ENCODE measurements around the gene CFAP61.
A peak's percentile ranks its signal among the peaks of the same experiment; 100 is the strongest.
"Not testable (repeated sequence)": the region's sequence is repeated elsewhere in the genome, so short reads cannot be mapped to it uniquely, and the experiment has no call there.

Gene CFAP61

DNA sequence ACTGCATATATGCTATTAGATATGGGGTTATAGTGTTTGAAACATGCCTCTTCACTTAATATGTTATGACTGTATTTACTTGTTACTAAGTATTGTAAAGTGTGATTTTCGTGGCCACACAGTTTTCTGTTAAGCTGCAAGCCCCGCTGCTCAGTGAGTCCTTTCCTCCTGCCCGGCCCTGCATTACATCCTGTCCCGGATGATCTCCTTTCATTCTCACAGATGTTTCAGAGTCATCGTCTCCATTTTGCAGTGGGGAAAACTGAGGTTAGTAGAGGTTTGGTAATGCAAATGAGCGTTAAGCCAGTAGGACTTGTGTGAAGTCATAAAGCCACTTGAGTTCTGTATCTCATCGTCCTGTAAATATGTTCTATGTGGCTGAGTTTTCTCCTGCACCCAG, 155.5 kb downstream of the CFAP61 start:
- DNase-seq (ENCODE audit: low read depth, low spot score), result no peak

DNA sequence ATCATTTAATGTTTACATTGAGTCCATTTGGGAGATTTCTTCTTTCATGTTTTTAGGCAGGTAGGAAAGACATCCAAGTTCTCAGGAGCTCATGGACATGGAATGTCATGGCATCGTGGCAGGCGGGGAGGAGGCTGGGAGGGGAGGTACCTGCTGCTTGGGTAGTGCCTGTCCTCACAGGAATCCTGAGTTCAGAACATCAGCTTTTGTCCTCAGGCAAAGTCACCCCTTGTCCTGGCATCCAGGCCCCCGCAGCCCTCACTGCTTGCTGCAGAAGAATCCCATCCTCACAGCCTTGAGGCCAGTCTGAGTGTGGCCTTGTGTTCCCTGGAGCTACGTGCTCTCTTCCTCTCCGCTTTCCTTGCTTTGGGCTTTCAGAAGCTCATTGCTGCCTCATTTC, 157.4 kb downstream of the CFAP61 start:
- DNase-seq (ENCODE audit: low read depth, low spot score), result no peak

DNA sequence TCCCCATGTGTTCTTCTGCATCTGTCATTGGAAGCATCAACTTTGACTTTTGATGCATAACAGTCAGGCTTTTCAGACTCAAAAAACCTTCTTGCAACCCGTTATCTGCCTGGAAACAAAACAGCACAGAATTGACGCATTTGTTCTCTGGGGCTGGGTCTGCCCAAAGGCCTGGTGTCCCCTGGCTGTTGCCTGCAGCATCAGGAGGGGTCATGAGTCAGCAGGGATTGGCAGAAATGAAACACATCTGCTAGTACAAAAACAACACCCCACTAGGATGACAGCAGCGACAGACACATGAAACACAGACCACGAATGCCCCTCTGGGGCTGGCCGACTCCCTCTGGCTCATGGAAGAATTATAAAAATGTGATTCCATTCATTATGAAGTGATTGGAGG, 158.0 kb downstream of the CFAP61 start:
- DNase-seq (ENCODE audit: low read depth, low spot score), result no peak

DNA sequence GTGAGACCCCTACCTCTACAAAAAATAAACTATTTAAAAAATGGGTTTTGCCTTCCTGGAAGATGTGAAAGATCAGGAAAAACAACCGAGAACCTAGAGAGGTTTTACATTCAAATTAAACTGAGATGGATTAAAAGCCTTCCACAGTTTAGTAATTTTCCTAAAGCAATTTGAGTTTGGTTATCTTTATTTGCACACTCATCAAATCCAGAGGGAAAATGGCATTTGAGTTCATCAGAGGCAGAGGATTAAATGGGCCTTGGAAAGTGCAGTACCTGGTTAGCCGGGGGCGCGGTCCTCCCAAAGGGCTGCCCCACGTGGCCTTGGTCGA, 158.6 kb downstream of the CFAP61 start:
- no peak for DNase-seq (ENCODE audit: low read depth, low spot score)

DNA sequence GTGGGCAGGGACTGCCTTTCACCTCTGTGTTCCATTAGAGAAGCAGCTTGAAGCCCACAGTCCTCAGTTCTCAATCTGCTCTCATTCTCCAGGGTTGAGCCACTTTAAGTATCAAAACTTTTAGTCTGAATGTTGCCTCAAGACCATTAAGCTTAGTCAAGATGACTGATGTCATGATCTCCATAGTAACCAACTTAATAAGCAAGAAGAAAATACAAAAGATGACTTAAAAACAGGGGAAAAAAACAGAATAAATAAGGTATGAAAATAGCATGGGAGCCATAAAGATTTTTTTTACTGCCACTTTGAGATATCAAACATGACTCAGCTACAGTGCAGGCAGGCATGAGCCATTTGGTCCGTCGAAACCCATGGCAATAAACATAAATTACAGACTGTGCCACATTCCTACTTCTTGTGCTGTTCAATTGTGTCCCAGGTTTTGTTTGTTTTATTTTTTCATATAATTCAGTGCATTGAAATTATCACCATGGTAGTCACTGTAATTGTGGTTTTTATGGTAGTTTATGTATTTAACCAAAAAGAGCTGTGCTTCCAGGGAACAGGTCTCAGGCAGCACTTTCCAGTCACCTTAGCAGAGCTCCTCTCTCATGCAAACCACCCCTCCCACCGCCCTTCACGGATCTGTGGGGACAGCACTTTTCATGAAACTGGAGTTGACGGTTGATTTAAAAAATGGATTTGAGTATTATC, 159.1 kb downstream of the CFAP61 start:
- DNase-seq (ENCODE audit: low read depth, low spot score), result no peak

DNA sequence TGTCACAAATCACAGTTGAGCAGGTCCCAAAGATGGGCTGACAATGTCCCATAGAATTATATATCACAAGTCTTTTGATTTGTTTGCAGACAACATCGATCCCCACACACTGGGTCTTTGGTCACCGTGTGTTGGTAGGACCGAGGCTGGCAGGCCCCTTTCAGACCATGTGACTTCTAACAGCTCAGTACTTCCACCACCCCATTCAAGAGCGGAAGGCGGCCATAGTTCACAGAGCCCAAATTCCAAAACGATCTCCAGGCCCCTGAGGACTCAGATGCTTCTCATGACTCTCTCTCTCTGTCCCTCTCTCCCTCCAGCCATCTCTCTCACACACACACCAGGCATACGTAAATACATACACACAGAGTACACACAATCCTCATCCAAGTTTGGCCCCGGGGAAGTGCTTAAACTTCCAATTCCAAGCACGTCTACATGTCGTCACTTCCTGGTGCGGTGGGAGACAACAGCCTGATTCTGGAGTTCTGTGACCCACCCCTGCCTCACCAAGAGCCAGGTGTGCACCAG, 159.7 kb downstream of the CFAP61 start:
- DNase-seq (ENCODE audit: low read depth, low spot score), result no peak

DNA sequence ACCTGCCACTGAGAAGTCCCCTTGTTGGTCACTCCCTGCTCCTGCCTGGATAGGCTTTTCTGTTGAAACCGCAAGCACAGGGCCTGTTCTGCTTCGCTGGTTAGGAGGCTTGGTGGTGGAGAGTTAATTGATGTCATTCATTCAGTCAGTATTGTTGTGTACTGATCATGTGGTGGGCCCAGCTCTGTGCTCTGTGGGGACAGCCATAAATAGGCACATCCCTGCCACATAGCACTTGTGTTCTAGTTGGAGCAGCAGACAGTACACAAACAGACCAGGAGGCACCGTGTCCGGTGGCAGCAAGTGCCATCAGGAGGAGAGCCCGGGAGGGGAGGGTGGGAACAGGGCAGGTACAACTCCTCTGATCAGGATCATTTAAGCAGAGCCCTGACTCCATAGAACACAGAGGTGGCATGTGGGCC, 160.4 kb downstream of the CFAP61 start:
- DNase-seq (ENCODE audit: low read depth, low spot score), result no peak

DNA sequence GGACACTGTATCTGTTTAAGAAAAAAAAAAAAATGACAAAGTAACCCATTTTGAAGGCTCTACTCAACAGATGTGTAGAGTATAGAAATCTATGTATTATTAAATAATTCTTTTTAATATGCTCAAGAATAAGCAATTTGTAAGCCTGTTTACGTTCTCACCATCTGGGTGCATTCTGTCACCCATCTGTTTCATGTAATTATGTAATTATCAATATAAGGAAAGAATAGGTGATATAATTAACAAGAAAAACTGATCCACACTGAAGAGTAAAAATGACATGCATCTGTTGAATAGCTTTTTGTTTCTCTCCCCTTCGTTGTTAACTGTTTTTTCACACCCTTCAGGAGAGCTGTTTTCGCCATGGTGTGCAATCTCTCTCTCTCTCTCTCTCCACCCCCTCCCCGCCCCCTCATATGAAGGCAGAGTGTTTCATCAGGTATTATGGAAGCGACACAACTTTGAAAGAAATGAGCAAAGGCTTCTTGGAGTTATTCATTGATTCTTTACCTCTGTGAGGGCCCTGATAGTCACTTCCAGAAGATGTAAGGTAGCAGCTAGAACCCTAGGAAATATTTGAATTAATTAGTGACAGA, 161.3 kb downstream of the CFAP61 start:
- no peak for DNase-seq (ENCODE audit: low read depth, low spot score)

DNA sequence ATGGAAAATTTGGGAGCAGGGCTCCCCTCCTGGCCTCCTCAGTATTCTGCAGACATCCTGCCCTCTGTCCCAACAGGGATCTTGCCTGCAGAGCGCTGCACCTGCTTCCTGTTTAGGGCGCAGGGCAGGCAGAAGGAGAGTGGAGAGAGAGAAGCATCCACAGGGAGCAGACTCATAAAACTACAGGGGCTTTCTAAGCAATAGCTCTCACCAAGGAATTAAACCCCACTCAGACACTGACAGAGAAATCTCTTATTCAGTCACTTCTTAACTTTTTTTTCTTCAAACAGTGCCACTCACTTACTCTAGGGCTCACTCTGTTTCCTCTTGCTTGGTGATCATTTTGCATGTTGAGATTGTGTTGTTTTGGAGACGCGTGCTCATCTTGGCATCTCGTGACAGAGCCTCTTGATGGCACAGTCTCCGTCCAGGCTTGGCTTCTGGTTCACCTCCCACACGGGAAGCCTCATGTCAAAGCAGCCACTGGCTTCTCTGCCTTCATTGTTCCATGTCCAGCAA, 162.5 kb downstream of the CFAP61 start:
- no peak for DNase-seq (ENCODE audit: low read depth, low spot score)

DNA sequence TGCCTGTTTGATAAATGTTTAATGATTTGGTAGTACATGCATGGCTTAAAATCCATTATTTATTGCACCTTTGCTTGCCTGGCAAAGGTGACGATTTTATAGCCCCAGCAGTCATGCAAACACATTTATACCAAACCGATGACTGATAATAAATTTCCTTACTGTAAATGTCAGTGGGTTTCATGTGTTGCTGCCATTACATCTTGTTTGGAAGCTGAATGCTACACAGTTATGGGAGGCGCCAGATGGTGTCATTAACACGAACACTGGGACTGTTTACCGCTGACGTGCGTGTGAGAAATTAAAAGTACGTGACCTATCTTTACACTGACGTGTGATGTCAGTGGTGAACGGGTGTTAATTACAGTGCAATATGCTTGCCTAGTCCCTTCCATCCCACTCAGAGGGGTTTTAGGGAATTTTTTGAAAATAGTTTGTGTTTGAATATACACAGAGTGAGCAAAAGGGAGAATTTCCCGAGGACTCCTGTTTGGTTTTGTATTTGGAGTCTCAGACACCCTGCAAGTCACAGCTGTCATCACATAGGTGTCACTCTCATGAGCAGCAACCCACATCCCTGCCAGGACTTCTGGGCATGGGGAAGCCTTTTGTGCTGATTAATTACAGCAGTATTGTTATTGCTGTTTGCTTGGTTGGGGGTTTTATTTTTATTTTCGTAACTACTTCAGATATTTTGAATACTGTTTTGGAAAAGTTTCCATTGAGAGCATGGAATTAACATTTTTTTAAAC, 163.8 kb downstream of the CFAP61 start:
- no peak for DNase-seq (ENCODE audit: low read depth, low spot score)

DNA sequence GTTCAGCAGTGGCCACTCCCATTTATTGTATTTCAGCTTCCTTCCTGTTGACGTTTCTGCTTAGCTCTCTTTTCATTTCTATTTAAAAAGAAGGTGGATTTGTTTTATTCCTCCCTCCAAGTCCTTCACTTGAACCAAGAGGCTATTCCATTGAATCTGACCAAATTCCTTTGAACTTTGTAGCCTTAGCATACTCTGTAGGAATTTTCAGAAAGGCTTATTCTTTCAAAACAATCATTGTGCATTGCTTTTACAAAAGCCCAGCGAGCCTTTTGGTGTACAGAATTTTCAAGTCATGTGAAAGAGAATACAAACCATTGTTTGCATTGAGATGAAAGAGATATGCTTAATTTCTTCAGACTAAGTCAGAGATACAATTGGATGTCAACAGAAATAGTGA, 164.6 kb downstream of the CFAP61 start:
- no peak for DNase-seq (ENCODE audit: low read depth, low spot score)

DNA sequence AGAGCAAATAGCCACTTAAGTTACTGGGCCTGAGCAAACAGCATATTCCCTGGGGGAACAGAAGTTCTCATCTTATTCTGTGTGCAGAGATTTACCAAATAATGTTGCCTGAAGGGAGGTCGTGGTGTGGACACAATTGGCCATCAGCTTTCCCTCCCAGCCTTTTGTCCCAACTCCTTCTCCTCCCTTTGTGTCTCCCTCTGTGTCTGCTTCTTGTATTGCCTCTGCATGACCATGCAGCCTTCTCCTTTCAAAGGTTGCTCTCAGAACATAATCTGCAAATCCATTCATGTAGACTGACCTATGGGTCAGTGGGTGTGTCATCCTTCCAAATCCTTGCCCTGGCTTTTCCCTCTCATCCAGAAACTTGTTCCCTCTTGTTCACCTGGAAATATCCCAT, 165.3 kb downstream of the CFAP61 start:
- peak; percentile 44 for DNase-seq (ENCODE audit: low read depth, low spot score)

DNA sequence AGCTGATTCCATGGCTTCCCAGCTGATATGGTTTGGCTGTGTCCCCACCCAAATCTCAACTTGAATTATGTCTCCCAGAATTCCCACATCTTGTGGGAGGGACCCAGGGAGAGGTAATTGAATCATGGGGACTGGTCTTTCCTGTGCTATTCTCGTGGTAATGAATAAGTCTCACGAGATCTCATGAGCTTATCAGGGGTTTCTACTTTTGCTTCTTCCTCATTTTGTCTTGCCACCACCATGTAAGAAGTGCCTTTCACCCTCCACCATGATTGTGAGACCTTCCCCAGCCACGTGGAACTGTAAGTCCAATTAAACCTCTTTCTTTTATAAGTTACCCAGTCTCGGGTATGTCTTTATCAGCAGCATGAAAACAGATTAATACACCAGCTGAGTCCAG, 165.8 kb downstream of the CFAP61 start:
- DNase-seq (ENCODE audit: low read depth, low spot score), result not testable (repeated sequence)

DNA sequence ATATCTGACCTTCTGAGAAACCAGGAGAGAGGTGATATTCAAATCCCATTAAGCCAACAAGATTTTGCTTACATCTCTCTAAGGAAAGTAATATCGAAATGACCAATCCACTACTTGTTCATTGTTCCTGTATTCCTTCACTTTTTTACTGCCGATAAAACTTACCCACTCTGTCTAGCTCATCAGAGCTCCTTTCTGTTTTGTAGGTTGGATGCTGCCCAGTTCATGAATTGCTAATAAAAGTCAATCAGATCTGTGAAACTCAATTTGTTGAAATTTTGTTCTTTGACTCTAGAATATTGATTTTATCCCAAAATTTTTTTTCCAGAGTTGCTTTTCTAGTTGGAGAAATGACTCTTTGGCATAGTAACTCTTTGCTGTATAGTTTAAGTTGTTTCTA, 166.7 kb downstream of the CFAP61 start:
- no peak for DNase-seq (ENCODE audit: low read depth, low spot score)

DNA sequence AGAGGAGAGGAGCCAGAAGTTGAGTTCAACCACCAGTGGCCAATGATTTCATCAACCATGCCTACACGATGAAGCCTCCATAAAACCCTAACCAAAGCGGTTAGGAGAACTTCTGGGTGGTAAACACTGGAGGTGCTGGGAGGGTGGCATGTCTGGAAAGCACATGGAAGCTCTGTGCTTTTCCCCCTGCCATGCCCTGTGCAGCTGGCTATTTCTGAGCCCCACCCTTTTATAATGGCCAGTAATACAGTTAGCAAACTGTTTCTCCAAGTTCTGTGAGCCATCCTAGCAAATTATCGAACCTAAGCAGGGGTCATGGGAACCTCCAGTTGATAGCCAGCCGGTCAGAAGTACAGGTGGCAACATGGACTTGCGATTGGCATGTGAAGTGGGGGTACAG, 167.8 kb downstream of the CFAP61 start:
- DNase-seq (ENCODE audit: low read depth, low spot score), result no peak

DNA sequence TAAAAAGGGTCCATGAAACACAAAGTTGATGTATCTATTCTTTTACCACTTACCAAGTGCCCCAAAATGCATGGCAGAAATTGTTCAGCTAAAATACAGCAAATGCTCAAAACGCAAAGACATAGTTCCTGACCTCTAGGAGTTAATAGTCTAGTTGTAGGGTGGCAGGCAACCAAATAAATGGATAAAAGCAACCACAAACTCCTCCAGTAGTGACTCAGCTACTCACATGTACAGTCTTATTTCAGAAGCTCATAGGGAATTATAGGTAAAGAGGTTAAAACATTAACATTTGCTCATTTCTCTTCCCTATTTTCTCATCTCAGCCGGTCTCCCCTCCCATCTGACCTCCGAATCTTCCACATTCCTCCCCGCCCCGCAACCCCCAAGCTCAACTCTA, 171.6 kb downstream of the CFAP61 start:
- no peak for DNase-seq (ENCODE audit: low read depth, low spot score)

DNA sequence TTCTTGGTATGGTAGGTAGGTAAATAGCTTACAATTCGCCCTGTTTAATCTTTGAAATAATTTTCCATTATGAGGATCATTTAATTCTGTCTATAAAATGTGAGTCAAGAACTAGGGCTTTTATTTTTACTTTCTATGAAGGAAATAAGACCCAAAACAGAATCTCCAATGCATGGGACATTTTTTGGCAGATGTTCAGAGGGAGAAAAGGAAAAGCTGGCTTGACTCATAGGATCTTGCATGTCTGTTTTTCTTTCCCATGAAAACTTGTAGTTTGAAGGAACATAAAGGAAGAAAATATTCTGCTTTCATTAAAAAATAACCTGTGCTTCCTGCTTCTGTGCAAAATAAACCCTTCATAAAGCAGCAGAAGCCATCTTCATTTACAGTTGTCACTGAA, 172.5 kb downstream of the CFAP61 start:
- no peak for DNase-seq (ENCODE audit: low read depth, low spot score)

DNA sequence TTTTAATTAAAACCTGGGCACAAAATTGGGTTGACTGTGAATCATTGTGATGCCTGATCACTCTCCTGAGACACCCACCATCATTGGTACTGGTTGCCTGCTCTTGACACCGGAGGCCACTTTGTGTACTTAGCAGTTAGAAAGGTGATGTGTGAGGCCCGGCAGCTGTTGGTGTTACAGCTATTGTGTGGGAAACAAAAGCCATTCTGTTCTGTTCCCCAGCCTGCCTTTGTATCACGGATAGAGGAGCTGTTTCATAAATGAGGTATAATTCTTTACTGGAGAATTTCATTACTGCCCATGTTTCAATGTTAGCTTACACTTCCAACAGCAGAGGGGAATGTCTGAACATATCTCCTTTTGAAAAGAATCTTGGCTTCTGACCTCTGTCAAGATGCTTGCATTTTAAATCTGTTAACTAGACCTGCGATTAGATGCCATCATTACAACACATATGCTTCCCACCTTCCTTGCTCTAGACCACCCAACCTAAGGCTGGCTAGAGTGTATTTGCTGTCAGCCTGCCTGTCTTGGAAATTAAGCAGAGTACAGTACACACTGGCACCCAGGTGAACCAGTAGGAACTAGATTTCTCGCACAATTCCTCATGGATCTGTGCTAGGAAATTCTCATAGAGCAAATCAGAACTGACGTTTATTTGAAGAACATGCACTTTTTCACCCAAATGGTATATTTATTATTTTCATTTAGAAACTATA, 173.2 kb downstream of the CFAP61 start:
- no peak for DNase-seq (ENCODE audit: low read depth, low spot score)

DNA sequence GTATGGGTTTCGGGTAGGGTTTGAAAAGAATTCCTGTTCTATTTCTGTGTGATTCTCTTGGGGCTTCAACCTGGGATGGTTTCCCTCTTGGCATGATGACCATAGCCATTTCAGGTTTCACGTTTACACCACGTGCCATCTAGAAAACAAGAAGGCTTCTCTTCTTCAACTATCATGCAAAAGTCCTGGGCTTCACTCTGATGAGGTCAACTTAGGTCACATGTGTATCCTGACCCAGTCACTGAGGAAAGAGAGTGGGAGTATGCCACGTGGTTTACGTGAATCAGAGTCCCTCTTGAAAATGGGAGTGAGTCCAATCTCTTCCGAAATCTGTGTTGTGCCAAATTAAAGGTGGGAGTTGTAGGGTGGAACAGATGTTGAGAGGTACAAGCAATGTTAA, 174.2 kb downstream of the CFAP61 start:
- DNase-seq (ENCODE audit: low read depth, low spot score), result no peak

DNA sequence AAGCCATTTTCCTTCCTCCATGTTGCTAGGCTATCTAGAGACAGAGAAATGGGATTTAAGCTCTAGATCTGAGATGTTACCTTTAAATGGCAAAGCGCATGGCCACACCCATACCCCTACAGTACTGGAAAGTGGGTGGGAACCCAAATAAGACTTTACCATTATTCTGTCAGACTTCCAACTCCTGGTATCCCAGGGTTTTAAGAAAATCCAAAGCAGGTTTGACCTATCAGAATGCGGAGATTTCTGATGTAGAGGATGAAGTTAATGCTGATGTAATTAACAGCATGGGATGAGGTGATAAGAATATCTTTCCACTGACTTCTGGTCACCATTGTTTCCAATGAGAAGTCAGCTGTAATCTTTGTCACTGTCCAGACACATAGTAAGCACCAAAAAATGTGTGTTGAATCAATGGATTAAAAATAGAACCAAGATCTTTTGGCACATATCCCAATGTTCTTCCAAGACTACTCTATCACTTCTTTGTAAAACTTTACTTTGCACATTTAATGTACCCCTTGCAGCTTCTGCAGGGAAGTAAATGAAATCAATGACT, 174.8 kb downstream of the CFAP61 start:
- no peak for DNase-seq (ENCODE audit: low read depth, low spot score)

DNA sequence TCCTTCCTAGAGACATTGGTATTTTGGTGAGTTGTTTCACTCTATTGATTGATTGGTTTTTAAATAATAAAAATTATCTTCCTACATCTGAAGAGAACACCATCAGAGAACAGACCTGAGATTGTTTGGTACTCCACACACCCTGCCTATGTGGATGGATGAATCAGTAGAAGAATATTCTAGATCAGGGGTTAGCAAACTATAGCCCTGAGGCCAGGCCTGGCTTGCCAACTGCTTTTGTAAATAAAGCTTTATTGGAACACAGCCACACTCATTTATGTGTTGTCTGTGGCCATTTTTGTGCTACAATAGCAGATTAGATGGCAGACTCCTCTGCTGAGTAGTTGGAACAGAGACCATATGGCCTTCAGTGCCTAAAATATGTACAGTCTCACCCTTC, 176.0 kb downstream of the CFAP61 start:
- DNase-seq (ENCODE audit: low read depth, low spot score), result no peak

DNA sequence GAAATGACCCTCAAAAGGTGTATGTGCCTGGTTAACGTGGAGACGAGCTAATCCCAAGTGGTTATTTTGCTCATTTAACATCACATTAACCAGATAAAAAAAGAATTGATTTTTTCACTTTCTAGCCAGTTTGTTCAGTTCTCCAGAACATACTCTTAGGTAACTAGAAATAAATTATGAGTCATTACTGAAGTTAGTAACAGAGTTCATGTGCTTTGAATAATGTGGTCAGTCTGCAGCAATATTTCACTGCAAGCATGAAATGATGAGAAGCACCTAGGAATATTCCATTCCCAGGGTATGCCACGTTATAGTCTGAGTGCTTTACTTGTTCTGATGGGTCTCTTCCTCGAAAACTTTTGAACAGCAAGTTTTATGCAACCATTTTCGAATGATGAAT, 177.3 kb downstream of the CFAP61 start:
- DNase-seq (ENCODE audit: low read depth, low spot score), result no peak
